ENCODE measurements around the gene NID1. TPM values are rescaled to one million over a fixed set of nuclear protein-coding genes. Genes with fewer than 3 reads are reported as not detected.
A peak's percentile ranks its signal among the peaks of the same experiment; 100 is the strongest.

NID1 gene
- total and polyA plus RNA-seq, 7 donors = 12.0 to 31.8 (median 22.2) TPM

- intact Hi-C loops (cut with DNase I) = loop anchor here (5.0 to 10.0 kb wide), 5 partner anchors 181 to 1461 kb away; partner anchors contain the start of genes ERO1B (in 1 of the 2) and LGALS8 (in 1 of the 2)
- H3K27me3 ChIP-seq (ENCODE audit: insufficient read depth in 3 of 3, low read length in 2 of 3) = peaks cover 0 to 14% (median 0%) of the 10 kb centered on the region in 3 donors
- TF ChIP-seq CTCF (IDR thresholded peaks at IDR 0.05) = peak; percentile 82
- no peak overlapping the region for H3K4me3 ChIP-seq
- ATAC-seq (peak in 1 of 4 donors; percentile 71), DNase-seq (no peak)
- no peaks in the 10 kb centered on the region for H3K9me3 ChIP-seq
- H3K4me1 ChIP-seq = no peaks in the 10 kb centered on the region
- WGBS, 3 donors = 13 to 18% (median 15%) methylated on average over 13 of the region's 13 CpGs
- no peaks in the 10 kb centered on the region for H3K36me3 ChIP-seq (ENCODE audit: insufficient read depth in 1 of 2, low read depth in 1 of 2)
- no peak overlapping the region for H3K27ac ChIP-seq
Observed at GRCh38 chr1:236103646-236104218, 38.8 kb upstream of the NID1 start.

- no peaks in the 10 kb centered on the region for H3K9me3 ChIP-seq
- TF ChIP-seq CTCF (IDR thresholded peaks at IDR 0.05) = no peak
- no peak overlapping the region for H3K4me3 ChIP-seq
- ATAC-seq (no peak), DNase-seq (no peak)
- WGBS, 3 donors = 23 to 30% (median 28%) methylated on average over 7 of the region's 7 CpGs
- no peaks in the 10 kb centered on the region for H3K36me3 ChIP-seq (ENCODE audit: insufficient read depth in 1 of 2, low read depth in 1 of 2)
- H3K27ac ChIP-seq = no peak overlapping the region
- intact Hi-C loops (cut with DNase I) = loop anchor here (5.0 to 10.0 kb wide), 5 partner anchors 182 to 1462 kb away; partner anchors contain the start of genes ERO1B (in 1 of the 2) and LGALS8 (in 1 of the 2)
- no peaks in the 10 kb centered on the region for H3K4me1 ChIP-seq
- peaks cover 0 to 14% (median 0%) of the 10 kb centered on the region in 3 donors for H3K27me3 ChIP-seq (ENCODE audit: insufficient read depth in 3 of 3, low read length in 2 of 3)
Observed at GRCh38 chr1:236103059-236103458, 38.2 kb upstream of the NID1 start.

GRCh38 chr1:236102611-236103010 lies 37.7 kb upstream of the NID1 start:
- WGBS, 3 donors = 77 to 87% (median 82%) methylated on average over 11 of the region's 11 CpGs
- DNase-seq (no peak), ATAC-seq (no peak)
- intact Hi-C loops (cut with DNase I) = loop anchor here (5.0 to 10.0 kb wide), 5 partner anchors 182 to 1462 kb away; partner anchors contain the start of genes ERO1B (in 1 of the 2) and LGALS8 (in 1 of the 2)
- Histone ChIP-seq H3K4me3 (no peak overlapping the region), H3K36me3 (ENCODE audit: insufficient read depth in 1 of 2, low read depth in 1 of 2) (no peaks in the 10 kb centered on the region), H3K9me3 (no peaks in the 10 kb centered on the region), H3K4me1 (no peaks in the 10 kb centered on the region), H3K27ac (no peak overlapping the region), H3K27me3 (ENCODE audit: insufficient read depth in 3 of 3, low read length in 2 of 3) (peaks cover 0 to 14% (median 0%) of the 10 kb centered on the region in 3 donors)
- TF ChIP-seq CTCF (IDR thresholded peaks at IDR 0.05) = no peak

GRCh38 chr1:236101233-236102200 lies 36.6 kb upstream of the NID1 start:
- Histone ChIP-seq H3K27me3 (ENCODE audit: insufficient read depth in 3 of 3, low read length in 2 of 3) (peaks cover 0 to 14% (median 0%) of the 10 kb centered on the region in 3 donors), H3K36me3 (ENCODE audit: insufficient read depth in 1 of 2, low read depth in 1 of 2) (no peaks in the 10 kb centered on the region), H3K4me1 (no peaks in the 10 kb centered on the region), H3K4me3 (no peak overlapping the region), H3K27ac (no peak overlapping the region), H3K9me3 (no peaks in the 10 kb centered on the region)
- no peak for ATAC-seq
- no peak for TF ChIP-seq CTCF (IDR thresholded peaks at IDR 0.05)
- 86 to 91% (median 90%) methylated on average over 10 of the region's 10 CpGs for WGBS, 3 donors
- DNase-seq = no peak
- intact Hi-C loops (cut with DNase I) = loop anchor here (5.0 to 10.0 kb wide), 5 partner anchors 183 to 1463 kb away; partner anchors contain the start of genes ERO1B (in 1 of the 2) and LGALS8 (in 1 of the 2)

All from psoas muscle (tissue), 8 donors.